Measurements from ENCODE around the gene TMEM132D.
"Not testable (repeated sequence)": the region's sequence is repeated elsewhere in the genome, so short reads cannot be mapped to it uniquely, and the experiment has no call there.

The TMEM132D gene

GRCh38 chr12:129082441-129082840, 821.4 kb downstream of the TMEM132D start:
- DNase-seq: no peak

DNA sequence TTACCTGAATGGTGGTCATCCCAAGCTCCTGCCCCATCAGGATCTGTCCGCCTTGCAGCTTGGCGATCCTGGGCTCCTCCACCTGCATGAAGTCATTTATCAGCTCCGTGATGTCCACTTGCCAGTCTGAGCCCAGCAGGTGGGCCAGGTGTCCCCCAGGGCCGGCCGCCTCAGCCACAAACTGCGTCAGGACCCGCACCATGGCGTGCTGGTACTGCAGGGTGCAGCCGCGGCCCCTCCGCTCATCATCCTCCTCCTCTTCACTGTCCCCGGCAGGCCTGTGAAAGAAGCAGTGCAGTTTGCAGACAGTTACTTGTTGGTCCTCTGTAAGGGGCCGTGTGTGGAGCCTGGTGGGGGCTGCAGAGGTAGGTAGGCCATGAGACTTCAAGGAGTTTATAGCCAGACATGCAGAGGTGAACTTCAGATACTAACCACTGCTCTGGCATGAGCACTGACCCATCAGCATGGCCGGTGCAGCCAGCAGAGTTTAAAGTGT, 822.0 kb downstream of the TMEM132D start:
- DNase-seq: no peak

DNA sequence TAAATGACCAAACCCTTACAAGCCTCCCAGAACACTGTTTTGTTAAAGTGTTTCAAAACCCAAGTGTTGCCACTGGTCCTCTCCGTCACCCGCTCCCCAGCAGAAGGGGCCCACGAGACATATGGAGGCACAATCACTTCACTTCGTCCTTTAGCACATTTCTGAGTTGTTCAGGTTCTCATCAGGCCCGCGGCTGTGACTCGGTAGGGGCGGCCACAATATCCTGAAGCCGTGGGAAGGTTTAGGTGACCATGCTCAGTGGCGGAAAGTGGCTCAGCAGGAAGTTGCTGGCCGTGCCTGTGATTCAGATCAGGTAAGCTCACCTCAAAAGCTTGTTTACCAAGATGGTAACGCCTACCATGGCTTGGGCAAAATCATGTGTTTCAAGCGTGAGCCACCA, 823.0 kb downstream of the TMEM132D start:
- no peak for DNase-seq

DNA sequence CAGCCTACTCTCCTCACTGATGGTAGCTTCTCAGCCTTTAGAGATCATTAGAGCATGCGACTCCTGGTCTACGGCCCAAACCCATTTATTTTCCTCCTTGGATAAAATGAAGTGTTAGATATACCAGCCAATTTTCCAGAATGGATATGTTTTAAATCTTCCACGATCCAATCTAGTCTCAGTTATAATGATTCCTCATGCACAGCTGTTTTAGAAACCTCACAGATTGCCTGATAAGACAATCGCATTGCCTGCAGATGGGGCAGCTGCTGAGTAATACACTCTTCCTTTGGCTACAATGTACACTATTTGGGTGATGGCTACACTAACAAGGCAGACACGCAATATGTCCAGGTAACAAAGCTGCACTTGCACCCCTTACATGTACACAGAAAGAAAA, 823.4 kb downstream of the TMEM132D start:
- DNase-seq: no peak

- DNase-seq: no peak
These were observed 824.1 kb downstream of the TMEM132D start for GRCh38 chr12:129079719-129080118.

DNA sequence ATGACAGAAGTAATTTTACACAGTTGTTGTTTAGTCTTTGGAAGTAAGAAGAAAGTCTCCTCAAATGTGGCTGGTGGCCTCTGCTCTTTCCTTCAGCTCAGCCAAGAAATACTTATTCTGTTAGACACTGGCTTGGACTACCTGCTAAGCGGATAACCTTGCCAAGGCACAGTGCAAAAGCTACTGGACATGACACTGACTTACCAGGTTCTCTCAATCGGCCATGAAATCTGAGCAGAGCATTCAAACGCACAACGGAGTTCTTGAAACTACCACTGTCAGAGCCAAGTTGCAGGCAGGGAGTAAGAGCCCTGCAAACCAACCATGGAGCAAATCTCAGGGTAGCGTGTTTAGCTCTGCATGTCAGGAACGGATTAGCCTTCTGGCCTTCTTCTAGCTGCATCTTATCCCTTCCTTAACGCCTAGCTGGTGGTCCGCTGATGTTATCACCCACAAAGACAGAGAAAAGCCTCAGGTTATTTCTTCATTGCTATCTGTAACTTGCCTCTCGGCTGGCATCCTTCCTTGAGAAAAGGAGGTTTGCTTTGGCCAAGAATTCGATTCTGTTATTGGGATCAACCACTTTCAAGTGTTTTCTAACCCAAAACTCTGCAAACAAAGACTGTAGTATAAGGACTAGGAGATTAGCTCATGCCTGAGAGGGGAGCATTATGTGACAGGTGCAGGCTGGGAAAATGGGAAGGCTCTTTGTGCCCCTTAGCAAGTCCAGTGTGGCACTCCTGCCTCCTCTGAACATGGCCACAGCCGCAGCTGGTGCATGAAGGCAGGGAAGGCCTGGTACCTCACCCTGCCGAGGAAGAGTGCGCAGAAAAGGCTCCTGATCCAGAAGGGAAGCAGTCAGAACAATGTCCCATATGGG, 827.1 kb downstream of the TMEM132D start:
- DNase-seq: no peak

DNA sequence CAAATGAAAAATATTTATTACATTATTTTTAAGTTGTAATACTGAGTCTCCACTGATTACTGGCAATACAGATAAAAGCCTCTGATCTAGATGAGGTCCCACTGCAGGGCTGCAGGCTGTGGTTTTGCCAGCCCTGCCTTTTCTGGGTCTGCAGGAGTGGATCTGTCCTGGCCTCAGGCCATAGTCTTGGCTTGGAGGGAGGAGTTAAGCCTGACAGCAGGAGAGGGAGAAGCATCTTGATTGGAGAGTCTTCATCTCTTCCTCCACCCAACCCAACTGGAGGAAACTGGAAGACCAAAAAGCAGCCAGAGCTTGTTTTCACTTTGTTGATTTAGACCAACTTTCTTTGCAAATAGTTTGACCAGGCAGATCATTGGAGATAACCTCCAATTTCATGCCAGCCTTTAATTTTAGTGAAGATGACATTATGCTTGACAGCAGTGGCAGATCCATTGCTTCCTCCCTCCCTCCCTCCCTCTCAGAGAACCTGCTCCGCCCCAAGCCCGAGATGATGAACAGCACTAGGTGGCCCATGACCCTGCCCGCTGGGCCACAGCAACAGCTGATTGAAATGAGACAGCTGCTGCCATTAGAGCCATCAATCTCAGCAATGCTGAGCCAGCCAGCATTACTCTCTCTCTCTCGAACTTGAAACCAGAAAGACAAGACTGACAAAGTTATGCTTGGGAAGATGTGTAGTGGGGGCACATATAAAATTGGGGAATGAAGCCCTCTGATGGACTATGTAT, 828.2 kb downstream of the TMEM132D start:
- DNase-seq: no peak

DNA sequence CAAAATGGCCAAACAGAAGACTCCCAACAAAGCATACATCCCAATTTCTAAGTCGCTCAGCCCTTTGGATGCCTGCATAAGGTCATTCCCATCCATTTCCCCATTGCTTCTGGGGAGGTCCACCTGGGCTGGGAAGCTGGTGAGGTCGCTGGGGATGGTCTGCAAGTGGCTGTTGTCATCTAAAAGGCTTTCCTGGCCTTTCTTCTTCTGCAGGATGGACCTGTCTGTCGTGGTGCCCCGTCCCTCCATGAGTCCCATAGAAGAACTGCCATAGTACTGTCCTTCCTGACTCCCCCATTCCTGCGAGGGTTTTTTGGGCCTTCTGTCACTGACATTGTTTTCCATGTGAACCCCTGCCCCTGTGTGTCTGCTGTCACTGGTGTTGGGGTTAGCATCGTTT, 829.4 kb downstream of the TMEM132D start:
- DNase-seq: no peak

DNA sequence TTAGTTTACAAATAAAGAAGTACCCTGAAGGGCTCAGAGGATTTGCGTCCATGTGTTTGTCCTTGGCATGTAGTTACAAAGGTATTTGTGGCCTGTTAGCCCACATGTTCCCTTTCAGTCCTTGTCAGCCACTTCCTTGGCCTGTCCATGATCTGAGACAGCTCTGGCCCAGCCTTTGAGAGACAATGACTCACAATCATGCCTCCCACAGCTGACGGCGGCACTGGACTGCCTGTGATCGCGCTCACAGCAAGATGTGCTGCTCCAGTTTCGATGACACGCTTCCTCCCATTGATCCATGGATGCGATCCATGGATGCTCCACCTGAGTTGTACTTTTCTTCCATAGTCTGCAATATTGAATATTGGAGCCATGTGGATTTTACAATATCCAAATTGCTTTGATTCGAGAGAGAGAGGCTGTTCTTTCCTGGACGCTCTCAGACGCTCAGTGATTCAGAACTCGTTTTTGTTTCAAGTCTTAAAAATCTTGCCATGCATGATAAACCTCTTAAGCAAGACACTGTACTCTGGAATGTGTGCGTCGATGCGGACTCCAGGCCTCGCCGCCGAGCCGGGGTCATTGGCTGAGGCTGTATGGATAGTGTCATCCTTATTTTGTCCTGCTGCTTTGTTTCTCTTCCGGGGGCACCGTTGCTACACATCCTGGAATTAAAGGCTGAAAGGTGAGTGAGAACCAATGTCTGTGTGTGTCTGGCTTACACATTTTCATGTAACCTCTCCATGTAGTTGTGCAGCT, 830.5 kb downstream of the TMEM132D start:
- DNase-seq: no peak

DNA sequence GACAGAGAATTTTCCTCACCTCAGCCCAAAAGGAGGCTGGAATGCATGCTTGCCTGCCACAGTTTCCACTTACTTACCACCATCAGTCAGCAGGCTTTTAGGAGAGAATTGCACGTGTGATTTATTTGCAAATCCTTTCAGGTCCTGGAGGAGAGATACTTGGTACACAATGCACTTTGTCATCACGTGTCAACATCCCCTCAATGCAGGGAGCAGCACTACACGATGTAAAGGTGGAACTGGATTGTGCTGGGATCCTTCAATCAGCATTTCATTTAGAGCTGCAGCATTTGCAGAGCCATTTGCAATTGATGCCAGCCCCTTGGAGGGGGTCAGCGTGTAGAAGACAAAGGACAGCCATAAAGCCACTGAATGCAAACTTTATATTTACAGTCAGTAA, 832.5 kb downstream of the TMEM132D start:
- no peak for DNase-seq

GRCh38 chr12:129069886-129070285, 833.9 kb downstream of the TMEM132D start:
- DNase-seq: no peak

DNA sequence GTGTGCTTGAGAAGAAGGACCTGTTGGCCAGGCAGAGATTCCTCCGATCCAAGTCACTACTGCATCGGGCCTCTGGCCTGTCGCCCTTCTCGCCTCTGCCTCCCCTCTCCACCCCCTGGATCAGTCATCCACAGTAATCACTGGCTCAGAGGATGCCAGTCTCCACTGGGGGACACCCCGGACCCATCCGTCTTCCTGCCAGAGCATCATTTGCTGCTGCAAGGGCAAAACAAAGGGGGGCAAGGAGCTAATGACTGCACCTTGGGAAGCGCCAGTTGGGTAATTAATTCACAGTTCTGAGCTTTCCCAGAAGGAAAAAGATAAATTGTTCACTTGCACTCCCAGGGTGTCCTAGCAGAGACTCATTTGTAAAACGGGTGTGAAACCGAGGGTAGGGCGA, 835.1 kb downstream of the TMEM132D start:
- no peak for DNase-seq

DNA sequence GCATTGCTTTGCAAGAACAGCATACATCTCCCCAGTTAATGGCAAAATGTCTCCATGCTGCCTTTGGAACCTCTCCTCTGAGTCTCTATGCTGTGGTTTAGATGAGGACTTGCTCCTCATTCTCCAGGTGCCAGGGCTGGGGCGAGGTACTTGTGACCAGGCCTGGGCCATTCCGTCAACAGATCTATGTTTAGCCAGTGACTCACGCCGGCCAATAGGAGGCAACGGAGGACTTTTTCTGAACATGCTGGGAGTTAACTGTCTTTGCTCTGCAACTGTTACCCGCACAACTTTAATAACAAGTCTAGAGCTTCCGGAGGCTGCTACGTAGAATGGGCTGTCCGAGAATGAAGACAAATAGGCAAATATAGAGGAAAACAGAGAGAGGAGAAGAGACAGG, 836.3 kb downstream of the TMEM132D start:
- DNase-seq: no peak

DNA sequence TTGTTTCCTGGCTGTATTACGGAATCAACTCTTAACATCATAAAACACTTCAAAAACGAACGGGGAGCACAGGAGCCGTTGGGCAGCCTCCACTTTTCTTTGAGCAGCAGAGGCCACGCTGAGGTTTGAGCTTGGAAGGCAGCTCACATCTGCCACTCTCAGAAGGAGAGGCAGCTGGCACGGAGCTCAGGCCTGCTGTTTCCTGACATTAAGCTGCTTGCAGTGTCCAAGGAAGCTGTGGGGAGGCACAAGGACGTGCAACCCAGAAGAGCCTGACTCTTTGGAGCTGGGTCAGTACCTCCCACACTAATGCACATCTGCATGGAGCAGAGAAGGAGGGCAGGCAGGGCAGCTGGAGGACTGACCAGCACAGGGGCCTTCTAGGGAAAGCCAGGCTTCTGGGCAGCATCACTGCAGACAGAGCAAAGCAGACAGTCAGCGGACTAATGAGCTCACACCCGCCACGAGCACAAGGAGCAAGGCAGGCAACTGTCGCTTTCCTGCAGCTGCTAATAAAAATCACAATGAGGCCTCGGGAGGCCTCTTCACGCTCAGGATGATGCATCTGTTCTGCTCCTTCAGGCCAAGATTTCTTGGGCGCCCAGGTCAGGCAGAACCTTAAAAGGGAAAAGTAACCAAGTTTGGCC, 839.5 kb downstream of the TMEM132D start:
- DNase-seq: no peak

DNA sequence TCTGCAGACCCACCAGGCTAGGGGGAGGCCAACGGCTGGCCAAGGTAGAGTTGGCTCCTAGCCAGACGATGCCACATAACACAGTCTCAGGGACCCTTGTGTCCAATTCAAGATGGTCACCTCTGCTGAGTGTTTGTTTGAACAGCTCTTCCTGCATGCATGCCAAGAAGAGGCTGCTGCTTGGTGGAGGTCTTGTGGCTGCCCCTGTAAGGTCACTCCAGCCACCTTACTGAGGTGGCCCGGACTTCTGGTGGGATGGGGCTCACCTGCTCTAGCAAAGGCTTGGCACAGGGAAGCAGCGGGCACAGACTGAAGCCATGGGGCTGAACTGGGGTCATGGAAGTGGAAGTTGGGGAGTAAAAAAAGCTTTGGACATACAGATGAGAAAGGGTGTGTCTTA, 840.2 kb downstream of the TMEM132D start:
- DNase-seq: no peak

DNA sequence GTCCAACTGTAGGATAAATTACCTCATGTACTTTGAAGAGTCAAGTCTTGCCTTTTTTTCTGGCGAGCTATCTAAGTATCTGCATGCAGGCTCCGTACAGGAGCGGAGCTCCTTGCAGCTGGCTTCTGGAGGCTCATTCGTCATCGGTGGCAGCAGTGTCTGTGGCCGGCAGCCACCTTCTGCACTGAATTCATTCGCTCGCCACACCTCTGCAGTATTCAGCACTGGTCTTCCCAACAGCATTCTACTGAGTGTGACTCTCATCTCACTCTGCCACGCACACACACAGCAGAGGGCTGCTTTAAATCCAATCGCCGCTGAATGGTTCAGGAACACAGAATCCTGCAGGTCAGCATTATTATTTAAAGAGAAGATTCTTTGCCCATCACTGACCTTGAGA, 850.6 kb downstream of the TMEM132D start:
- DNase-seq: no peak

- DNase-seq: no peak
These were observed 851.5 kb downstream of the TMEM132D start for GRCh38 chr12:129052373-129052772.

DNA sequence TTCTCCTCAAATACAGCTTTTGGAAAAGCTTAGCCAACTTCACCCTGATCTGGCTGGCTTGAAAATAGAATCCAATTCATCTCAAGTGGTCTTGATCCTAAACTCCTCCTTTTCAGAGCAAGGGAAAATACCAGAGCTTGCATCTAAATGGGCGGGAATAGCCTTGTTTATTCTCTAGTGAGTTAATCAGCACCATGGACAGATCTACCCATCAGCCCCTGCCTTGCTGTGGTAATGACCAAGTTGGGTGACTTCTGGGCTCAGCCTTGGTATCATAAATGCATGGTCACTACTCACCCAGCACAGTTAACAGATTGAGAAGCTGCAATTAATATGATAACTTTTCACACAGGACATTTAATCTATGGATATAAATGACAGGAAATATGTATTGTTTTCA, 853.9 kb downstream of the TMEM132D start:
- DNase-seq: no peak

DNA sequence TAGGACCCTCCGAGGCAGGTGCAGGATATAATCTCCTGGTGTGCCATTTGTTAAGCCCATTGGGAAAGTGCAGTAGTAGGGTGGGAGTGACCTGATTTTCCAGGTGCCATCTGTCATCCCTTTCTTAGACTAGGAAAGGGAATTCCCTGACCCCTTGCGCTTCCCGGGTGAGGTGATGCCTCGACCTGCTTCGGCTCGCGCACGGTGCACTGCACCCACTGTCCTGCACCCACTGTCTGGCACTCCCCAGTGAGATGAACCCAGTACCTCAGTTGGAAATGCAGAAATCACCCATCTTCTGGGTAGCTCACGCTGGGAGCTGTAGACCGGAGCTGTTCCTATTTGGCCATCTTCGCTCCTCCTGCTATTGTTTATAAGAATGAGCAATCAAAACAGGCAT, 860.5 kb downstream of the TMEM132D start:
- DNase-seq: not testable (repeated sequence)

DNA sequence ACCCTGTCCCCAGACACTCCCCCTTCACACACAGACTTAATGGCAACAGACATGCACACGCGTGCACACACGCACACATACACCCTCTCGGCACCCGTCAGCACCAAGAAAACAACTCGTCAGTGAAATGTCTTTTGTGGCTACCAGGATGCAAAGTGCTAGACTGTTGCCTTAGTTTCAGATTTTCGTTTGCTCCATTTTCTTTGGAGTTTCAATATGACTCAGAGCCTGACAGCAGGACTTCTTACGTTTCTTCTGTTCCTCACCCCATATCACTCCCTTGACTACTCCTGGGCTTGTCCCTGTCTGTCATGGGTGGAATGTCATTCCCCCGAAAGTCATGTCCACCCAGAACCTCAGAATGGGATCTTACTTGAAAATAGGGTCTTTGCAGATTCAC, 867.7 kb downstream of the TMEM132D start:
- no peak for DNase-seq

DNA sequence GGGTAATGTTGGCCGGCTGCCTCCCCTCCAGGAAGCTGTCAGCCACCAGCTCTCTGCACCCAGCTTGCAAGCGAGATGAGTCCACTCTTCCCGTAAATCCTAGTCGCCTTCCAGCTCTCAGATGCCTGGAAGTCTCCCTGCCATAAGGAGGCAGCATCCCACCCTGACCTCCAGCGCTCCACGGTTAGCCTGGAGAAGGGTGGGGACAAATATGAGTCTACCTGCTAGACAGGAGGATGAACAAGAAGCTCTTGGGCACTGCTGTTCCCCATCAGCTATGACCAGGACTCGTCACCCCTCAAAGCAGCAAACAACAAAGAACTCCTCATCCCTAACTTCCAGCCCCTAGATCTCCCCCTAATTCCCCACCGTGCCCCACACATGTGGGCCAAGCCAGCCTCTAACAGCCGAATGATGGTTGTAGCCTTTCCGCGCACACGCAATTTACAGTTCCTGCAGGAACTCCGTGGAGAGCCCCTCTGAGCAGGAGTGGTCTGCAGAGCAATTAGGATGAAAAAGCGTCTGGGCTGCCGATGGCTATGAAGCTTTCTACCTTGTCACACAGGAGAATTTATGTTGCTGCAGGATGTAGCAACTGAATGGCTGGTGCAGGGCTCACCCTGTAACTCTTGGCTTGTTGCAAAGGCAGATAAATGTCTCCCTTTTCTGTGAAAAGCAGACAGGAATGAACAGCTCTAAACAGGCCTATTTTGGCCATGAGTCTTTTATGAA, 869.1 kb downstream of the TMEM132D start:
- no peak for DNase-seq

DNA sequence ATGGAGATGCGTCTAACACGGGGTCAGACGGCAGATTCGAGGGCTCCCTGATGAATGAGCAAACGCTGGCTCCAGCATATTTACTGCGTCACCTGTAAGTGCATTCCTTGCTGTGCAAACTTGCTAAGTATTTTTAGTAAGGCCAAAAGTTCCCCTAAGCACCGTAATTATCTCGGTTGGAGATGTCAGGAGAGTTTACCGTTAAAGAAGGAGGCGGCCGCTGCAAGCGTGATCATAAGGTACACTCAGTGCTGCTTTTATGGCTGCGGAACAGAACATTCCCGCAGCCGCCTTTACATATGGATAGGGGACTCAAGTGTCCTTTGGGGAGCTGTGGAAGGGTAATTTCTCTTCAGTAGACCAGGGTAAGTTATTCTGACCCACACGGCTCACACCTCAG, 875.0 kb downstream of the TMEM132D start:
- no peak for DNase-seq
